ENCODE measurements around the gene CCDC71L.
"Not testable (repeated sequence)": the region's sequence is repeated elsewhere in the genome, so short reads cannot be mapped to it uniquely, and the experiment has no call there.

The CCDC71L gene

DNA sequence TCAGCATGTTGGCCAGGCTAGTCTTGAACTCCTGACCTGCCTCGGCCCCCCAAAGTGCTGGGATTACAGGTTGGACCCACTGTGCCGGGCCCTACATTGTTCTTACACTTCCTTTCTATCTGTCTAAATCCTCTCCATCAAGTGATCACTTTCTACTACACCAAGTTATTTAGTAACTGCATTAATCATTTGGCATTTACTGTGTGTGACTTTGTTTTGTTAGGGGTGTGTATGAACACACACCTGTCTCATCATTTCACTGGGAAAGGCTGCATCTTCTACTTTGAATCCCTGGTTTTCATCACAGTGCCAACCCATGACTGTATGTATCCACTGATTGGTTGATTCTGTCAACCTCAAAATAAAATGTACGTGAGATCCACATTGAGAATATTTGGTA is 23.0 kb upstream of the CCDC71L start:
- no peak for DNase-seq (ENCODE audit: extremely low read depth, insufficient read length)
- TF ChIP-seq, protein P1, sequence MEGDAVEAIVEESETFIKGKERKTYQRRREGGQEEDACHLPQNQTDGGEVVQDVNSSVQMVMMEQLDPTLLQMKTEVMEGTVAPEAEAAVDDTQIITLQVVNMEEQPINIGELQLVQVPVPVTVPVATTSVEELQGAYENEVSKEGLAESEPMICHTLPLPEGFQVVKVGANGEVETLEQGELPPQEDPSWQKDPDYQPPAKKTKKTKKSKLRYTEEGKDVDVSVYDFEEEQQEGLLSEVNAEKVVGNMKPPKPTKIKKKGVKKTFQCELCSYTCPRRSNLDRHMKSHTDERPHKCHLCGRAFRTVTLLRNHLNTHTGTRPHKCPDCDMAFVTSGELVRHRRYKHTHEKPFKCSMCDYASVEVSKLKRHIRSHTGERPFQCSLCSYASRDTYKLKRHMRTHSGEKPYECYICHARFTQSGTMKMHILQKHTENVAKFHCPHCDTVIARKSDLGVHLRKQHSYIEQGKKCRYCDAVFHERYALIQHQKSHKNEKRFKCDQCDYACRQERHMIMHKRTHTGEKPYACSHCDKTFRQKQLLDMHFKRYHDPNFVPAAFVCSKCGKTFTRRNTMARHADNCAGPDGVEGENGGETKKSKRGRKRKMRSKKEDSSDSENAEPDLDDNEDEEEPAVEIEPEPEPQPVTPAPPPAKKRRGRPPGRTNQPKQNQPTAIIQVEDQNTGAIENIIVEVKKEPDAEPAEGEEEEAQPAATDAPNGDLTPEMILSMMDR (IDR thresholded peaks at IDR 0.05; ENCODE audit: insufficient read depth, low read length, poor library complexity, severe bottlenecking): no peak

DNA sequence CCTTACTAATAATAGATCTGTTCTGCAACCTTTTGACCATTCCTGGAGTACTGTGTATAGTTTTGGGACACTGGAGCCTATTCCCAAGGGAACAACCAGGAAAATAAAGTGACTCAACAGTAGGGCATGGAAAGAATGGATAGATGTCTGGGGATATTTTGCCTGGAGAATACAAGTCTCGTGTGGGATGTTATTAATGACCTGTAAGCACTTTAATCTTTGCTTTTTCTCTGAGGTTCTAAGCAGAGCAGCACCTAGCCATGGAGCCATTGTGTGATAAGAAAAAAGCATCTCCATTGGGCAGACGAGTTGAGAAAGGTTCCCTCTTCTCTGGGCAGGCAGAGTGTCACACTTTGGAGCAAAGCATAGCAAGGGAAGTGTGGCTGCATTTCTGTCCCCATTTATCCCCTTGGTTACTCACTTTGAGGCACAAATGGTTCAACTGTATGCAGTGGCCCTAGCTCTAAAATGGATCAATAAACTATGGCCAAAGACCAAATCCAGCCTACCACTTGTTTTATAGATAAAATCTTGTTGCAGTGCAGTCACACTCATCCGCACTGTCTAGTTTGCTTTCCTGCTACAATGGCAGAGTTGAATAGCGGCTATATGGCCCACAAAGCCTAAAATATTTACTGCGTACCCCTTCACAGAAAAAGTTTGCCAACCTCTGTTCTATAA is 21.0 kb upstream of the CCDC71L start:
- H3K36me3 ChIP-seq (ENCODE audit: control insufficient read depth, insufficient read depth, low read length): no peaks in the 10 kb centered on the region
- H3K27me3 ChIP-seq (replicated peaks; ENCODE audit: control insufficient read depth, insufficient read depth, low read length): no peaks in the 10 kb centered on the region
- TF ChIP-seq, protein P1 (IDR thresholded peaks at IDR 0.05; ENCODE audit: insufficient read depth, low read length, poor library complexity, severe bottlenecking): no peak
- no peak overlapping the region for H3K4me3 ChIP-seq (replicated peaks; ENCODE audit: low read depth, low read length)
- DNase-seq (ENCODE audit: extremely low read depth, insufficient read length): no peak

More for the DNA sequence above, 23.0 kb upstream of the CCDC71L start:
- no peaks in the 10 kb centered on the region for H3K27me3 ChIP-seq (replicated peaks; ENCODE audit: control insufficient read depth, insufficient read depth, low read length)
- H3K36me3 ChIP-seq (ENCODE audit: control insufficient read depth, insufficient read depth, low read length): no peaks in the 10 kb centered on the region
- H3K4me3 ChIP-seq (replicated peaks; ENCODE audit: low read depth, low read length): no peak overlapping the region

GRCh38 chr7:106679153-106679931 is 18.4 kb upstream of the CCDC71L start:
- H3K27me3 ChIP-seq (replicated peaks; ENCODE audit: control insufficient read depth, insufficient read depth, low read length): no peaks in the 10 kb centered on the region
- DNase-seq (ENCODE audit: extremely low read depth, insufficient read length): peak; percentile 43
- TF ChIP-seq, protein P1 (IDR thresholded peaks at IDR 0.05; ENCODE audit: insufficient read depth, low read length, poor library complexity, severe bottlenecking): no peak
- no peak overlapping the region for H3K4me3 ChIP-seq (replicated peaks; ENCODE audit: low read depth, low read length)
- no peaks in the 10 kb centered on the region for H3K36me3 ChIP-seq (ENCODE audit: control insufficient read depth, insufficient read depth, low read length)

GRCh38 chr7:106678795-106679152 is 17.8 kb upstream of the CCDC71L start:
- Histone ChIP-seq H3K4me3 (replicated peaks; ENCODE audit: low read depth, low read length) (no peak overlapping the region), H3K27me3 (replicated peaks; ENCODE audit: control insufficient read depth, insufficient read depth, low read length) (no peaks in the 10 kb centered on the region), H3K36me3 (ENCODE audit: control insufficient read depth, insufficient read depth, low read length) (no peaks in the 10 kb centered on the region)
- TF ChIP-seq, protein P1 (IDR thresholded peaks at IDR 0.05; ENCODE audit: insufficient read depth, low read length, poor library complexity, severe bottlenecking): no peak
- no peak for DNase-seq (ENCODE audit: extremely low read depth, insufficient read length)

DNA sequence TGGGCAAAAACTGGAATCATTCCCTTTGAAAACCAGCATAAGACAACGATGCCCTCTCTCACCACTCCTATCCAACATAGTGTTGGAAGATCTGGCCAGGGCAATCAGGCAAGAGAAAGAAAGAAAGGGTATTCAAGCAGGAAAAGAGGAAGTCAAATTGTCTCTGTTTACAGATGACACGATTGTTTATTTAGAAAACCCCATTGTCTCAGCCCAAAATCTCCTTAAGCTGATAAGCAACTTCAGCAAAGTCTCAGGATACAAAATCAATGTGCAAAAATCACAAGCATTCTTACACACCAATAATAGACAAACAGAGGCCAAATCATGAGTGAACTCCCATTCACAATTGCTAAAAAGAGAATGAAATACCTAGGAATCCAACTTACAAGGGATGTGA is 15.5 kb upstream of the CCDC71L start:
- not testable (repeated sequence) for H3K4me3 ChIP-seq (replicated peaks; ENCODE audit: low read depth, low read length); H3K36me3 ChIP-seq (ENCODE audit: control insufficient read depth, insufficient read depth, low read length); DNase-seq (ENCODE audit: extremely low read depth, insufficient read length); H3K27me3 ChIP-seq (replicated peaks; ENCODE audit: control insufficient read depth, insufficient read depth, low read length)

DNA sequence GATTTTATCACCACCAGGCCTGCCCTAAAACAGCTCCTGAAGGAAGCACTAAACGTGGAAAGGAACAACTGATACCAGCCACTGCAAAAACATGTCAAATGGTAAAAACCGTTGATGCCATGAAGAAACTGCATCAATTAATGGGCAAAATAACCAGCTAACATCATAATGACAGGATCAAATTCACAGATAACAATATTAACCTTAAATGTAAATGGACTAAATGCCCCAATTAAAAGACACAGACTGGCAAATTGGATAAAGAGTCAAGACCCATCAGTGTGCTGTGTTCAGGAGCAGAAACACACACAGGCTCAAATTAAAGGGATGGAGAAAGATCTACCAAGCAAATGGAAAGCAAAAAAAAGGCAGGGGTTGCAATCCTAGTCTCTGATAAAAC is 12.7 kb upstream of the CCDC71L start:
- not testable (repeated sequence) for H3K36me3 ChIP-seq (ENCODE audit: control insufficient read depth, insufficient read depth, low read length); DNase-seq (ENCODE audit: extremely low read depth, insufficient read length); H3K4me3 ChIP-seq (replicated peaks; ENCODE audit: low read depth, low read length)

DNA sequence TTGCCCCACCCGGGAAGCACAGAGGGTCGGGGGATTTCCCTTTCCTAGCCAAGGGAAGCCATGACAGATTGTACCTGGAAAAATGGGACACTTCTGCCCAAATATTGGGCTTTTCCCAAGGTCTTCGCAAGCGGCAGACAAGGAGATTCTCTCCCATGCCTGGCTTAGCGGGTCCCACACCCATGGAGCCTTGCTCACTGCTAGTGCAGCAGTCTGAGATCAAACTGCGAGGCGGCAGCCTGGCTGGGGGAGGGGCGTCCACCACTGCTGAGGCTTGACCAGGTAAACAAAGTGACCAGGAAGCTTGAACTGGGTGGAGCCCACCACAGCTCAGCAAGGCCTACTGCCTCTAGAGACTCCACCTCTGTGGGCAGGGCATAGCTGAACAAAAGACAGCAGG is 11.0 kb upstream of the CCDC71L start:
- H3K27me3 ChIP-seq (replicated peaks; ENCODE audit: control insufficient read depth, insufficient read depth, low read length); H3K36me3 ChIP-seq (ENCODE audit: control insufficient read depth, insufficient read depth, low read length); DNase-seq (ENCODE audit: extremely low read depth, insufficient read length); H3K4me3 ChIP-seq (replicated peaks; ENCODE audit: low read depth, low read length): not testable (repeated sequence)

More for the DNA sequence above, 12.7 kb upstream of the CCDC71L start:
- H3K27me3 ChIP-seq (replicated peaks; ENCODE audit: control insufficient read depth, insufficient read depth, low read length): not testable (repeated sequence)

All from GM06990 (cell line).